Gastroesophageal sphincter (tissue), 3 donors: ENCODE measurements around the gene JAM3.

Experiments used
- CTCF ChIP-seq, 4 experiments: fragments of 200-600 bp in 2 of 4; fragments of 450-650 bp in 2 of 4; sonication (generic) in 1 of 4; IDR thresholded peaks; one replicate each; pipeline ENCODE4 v1.5.1; 2017 to 2019; ENCODE audit warnings: antibody characterized with exemption in 4 of 4, mild to moderate bottlenecking in 2 of 4, moderate library complexity in 2 of 4
- EP300 ChIP-seq: sonication (generic); formaldehyde crosslinking; IDR thresholded peaks from one replicate; pipeline ENCODE4 v1.6.1; 2017; ENCODE audit warnings: antibody characterized with exemption, mild to moderate bottlenecking
- POLR2A ChIP-seq, 2 donors: fragments of 450-650 bp; IDR thresholded peaks; one replicate each; pipeline ENCODE4 v1.6.1; 2017; ENCODE audit warnings: antibody characterized with exemption in 2 of 2, mild to moderate bottlenecking in 2 of 2, moderate library complexity in 1 of 2
- POLR2AphosphoS5 ChIP-seq: sonication (generic); formaldehyde crosslinking; IDR thresholded peaks from one replicate; pipeline ENCODE4 v1.6.1; 2017; ENCODE audit warnings: antibody characterized with exemption

- TF ChIP-seq CTCF (IDR thresholded peaks at IDR 0.05) (no peak), POLR2AphosphoS5 (no peak), POLR2A (IDR thresholded peaks at IDR 0.05) (no peak), EP300 (no peak)
Observed at GRCh38 chr11:134020598-134020997, 48.3 kb upstream of the JAM3 start.
